Adrenal gland (tissue), 12 donors: ENCODE results near the gene COL8A2. TPM values are rescaled to one million over a fixed set of nuclear protein-coding genes. Genes with fewer than 3 reads are reported as not detected.

Experiments used
- DNase-seq, 7 donors: peaks; one replicate each; pipeline ENCODE4 v3.0.0-alpha.2; 2019 to 2020
- H3K27ac ChIP-seq, 5 donors: fragments of 200-600 bp; sonication (generic) in 4 of 5; 1 replicate in 3 of 5; 2 replicates in 2 of 5; pipeline versions ENCODE4 v1.5.1 to v1.8.0; 2016 to 2020; ENCODE audit warnings: mild to moderate bottlenecking in 1 of 5
- H3K27me3 ChIP-seq: fragments of 200-600 bp; 2 replicates; pipeline ENCODE4 v1.8.0; 2021
- H3K36me3 ChIP-seq, 2 donors: fragments of 200-600 bp; replicated peaks in 1 of 2; 1 replicate in 1 of 2; 2 replicates in 1 of 2; pipeline versions ENCODE4 v1.5.1 to v1.8.0; 2018 to 2022
- H3K4me1 ChIP-seq, 2 donors: fragments of 200-600 bp; replicated peaks in 1 of 2; 1 replicate in 1 of 2; 2 replicates in 1 of 2; pipeline versions ENCODE4 v1.5.1 to v1.8.0; 2018 to 2021
- H3K4me3 ChIP-seq, 4 donors: fragments of 200-600 bp; sonication (generic) in 3 of 4; one replicate each; pipeline ENCODE4 v1.5.1; 2016 to 2018
- H3K9me3 ChIP-seq, 3 donors: fragments of 200-600 bp; sonication (generic) in 1 of 3; replicated peaks in 1 of 3; 1 replicate in 2 of 3; 2 replicates in 1 of 3; pipeline versions ENCODE4 v1.5.1 to v1.8.0; 2016 to 2021
- CTCF ChIP-seq, 6 experiments: fragments of 450-650 bp in 4 of 6; fragments of 200-600 bp in 2 of 6; sonication (generic) in 1 of 6; IDR thresholded peaks; 1 replicate in 5 of 6; 2 replicates in 1 of 6; pipeline versions ENCODE4 v1.5.1 to v1.8.0; 2016 to 2021; ENCODE audit warnings: antibody characterized with exemption in 6 of 6, mild to moderate bottlenecking in 2 of 6, moderate library complexity in 1 of 6
- POLR2A ChIP-seq, 2 donors: fragments of 450-650 bp; IDR thresholded peaks; one replicate each; pipeline ENCODE4 v1.6.1; 2017; ENCODE audit warnings: antibody characterized with exemption in 2 of 2, mild to moderate bottlenecking in 2 of 2, moderate library complexity in 1 of 2
- WGBS, 4 donors: extraction: QIAGEN DNeasy Blood & Tissue Kit in 2 of 4; methylation state at CpG; one replicate each; pipeline versions ENCODE4 v1.1.5 to v1.1.7; 2013 to 2017; 5-methylcytosine and 5-hydroxymethylcytosine counted together
- intact Hi-C, 2 donors: fragments of 100-400 bp; cut with DNase I; formaldehyde crosslinking; loops; one replicate each; pipeline versions ENCODE4 v1.14.1 to v1.15.0; 2022 to 2023
- polyA plus RNA-seq, 3 donors: library from polyadenylated mRNA; stranded (reverse); fragments of 200-250 nt in 2 of 3; fragments of 350-450 nt in 1 of 3; fragmentation: Illumina TruSeq in 1 of 3; extraction: RNeasy Lipid Tissue Mini Kit (QIAGEN cat#74804) in 1 of 3; gene quantifications; one replicate each; pipeline ENCODE4 v1.2.3, GENCODE V29; 2013 to 2014
- total RNA-seq, 9 donors: library from RNA; depleted of rRNA in 4 of 9; stranded (reverse); fragments of >200 nt in 4 of 9; fragments of 120-200 nt in 1 of 9; fragmentation: NEBNext Ultra II Directional in 1 of 9; extraction: Animal tissue kit (Norgen Biotek cat#: 25700) in 1 of 9; gene quantifications; one replicate each; pipeline versions ENCODE4 v1.1.0 to v1.2.4, GENCODE V29; 2013 to 2023
- donor health status: healthy with polysubstance abuse.
- donor health status: Bipolar disorder and iron deficiency.
- donor health status: DM: yes; HTN: yes; CAD: no.
- donor health status: DM: no; HTN: no; CAD: no.
- donor health status: DM: no; HTN: no; CAD: no.
- donor health status: DM: yes; HTN: yes; CAD: no.

The COL8A2 gene
- total and polyA plus RNA-seq, 12 donors, result 0.66 to 6.6 (median 1.9) TPM

GRCh38 chr1:36151134-36151844 lies 26.3 kb upstream of the COL8A2 start:
- H3K4me1 ChIP-seq, result peaks cover 34 to 56% of the 10 kb centered on the region in 2 donors

GRCh38 chr1:36150296-36151133 lies 25.5 kb upstream of the COL8A2 start:
- Histone ChIP-seq H3K9me3 (no peaks in the 10 kb centered on the region), H3K4me1 (peaks cover 34 to 56% of the 10 kb centered on the region in 2 donors), H3K27ac (peak overlapping the region; percentile 70 to 97 (median 96)), H3K27me3 (no peaks in the 10 kb centered on the region), H3K36me3 (peaks cover 0 to 8% of the 10 kb centered on the region in 2 donors), H3K4me3 (no peak overlapping the region)
- intact Hi-C loops, result loop anchor here (5.0 kb wide), 2 partner anchors 37 to 132 kb away; no protein-coding TSS in a partner anchor
- 9 to 18% (median 12%) methylated on average over 9 to 12 of the region's 12 CpGs for WGBS, 4 donors
- peak; percentile 92 to 98 (median 97) for DNase-seq
- no peak for TF ChIP-seq CTCF (IDR thresholded peaks at IDR 0.05)
- peak in 1 of 2 donors; percentile 84 for TF ChIP-seq POLR2A (IDR thresholded peaks at IDR 0.05)

More at GRCh38 chr1:36151134-36151844, 26.3 kb upstream of the COL8A2 start:
- Histone ChIP-seq H3K36me3 (peaks cover 0 to 8% of the 10 kb centered on the region in 2 donors), H3K27me3 (no peaks in the 10 kb centered on the region), H3K27ac (peak overlapping the region in 4 of 5 donors; percentile 89 to 97 (median 96)), H3K9me3 (no peaks in the 10 kb centered on the region), H3K4me3 (no peak overlapping the region)
- 7 to 30% (median 12%) methylated on average over 1 of the region's 1 CpG for WGBS, 4 donors
- no peak for DNase-seq
- intact Hi-C loops, result loop anchor here (5.0 kb wide), 2 partner anchors 36 to 131 kb away; no protein-coding TSS in a partner anchor
- TF ChIP-seq CTCF (IDR thresholded peaks at IDR 0.05) (no peak), POLR2A (IDR thresholded peaks at IDR 0.05) (no peak)

- no peak overlapping the region for H3K4me3 ChIP-seq
- no peaks in the 10 kb centered on the region for H3K9me3 ChIP-seq
- peaks cover 30 to 50% of the 10 kb centered on the region in 2 donors for H3K4me1 ChIP-seq
- 26 to 47% (median 36%) methylated on average over 6 of the region's 6 CpGs for WGBS, 4 donors
- intact Hi-C loops, result loop anchor here (5.0 to 10.0 kb wide), 4 partner anchors 37 to 245 kb away; partner anchors contain the start of gene LSM10 (in 1 of the 2)
- TF ChIP-seq CTCF (IDR thresholded peaks at IDR 0.05), result no peak
- TF ChIP-seq POLR2A (IDR thresholded peaks at IDR 0.05), result no peak
- no peaks in the 10 kb centered on the region for H3K27me3 ChIP-seq
- peak overlapping the region; percentile 70 to 97 (median 96) for H3K27ac ChIP-seq
- no peak for DNase-seq
- peaks cover 0 to 8% of the 10 kb centered on the region in 2 donors for H3K36me3 ChIP-seq
These were observed 24.9 kb upstream of the COL8A2 start for GRCh38 chr1:36149973-36150295.
